Neutrophil (primary cell): Measurements from ENCODE around the gene CHD3.

ENCODE experiments used
- H3K27ac ChIP-seq: fragments of 200-600 bp; sonication (generic); 2 replicates; pipeline ENCODE4 v1.5.1; 2016; ENCODE audit warnings: mild to moderate bottlenecking, moderate library complexity
- H3K27me3 ChIP-seq: fragments of 200-600 bp; sonication (generic); 2 replicates; pipeline ENCODE4 v1.6.0; 2016; ENCODE audit warnings: mild to moderate bottlenecking
- H3K36me3 ChIP-seq: fragments of 200-600 bp; sonication (generic); 2 replicates; pipeline ENCODE4 v1.5.1; 2017
- H3K4me1 ChIP-seq, 2 experiments: fragments of 200-600 bp in 1 of 2; sonication (generic) in 1 of 2; 1 replicate in 1 of 2; 2 replicates in 1 of 2; pipeline versions ENCODE4 v1.5.1 to v1.6.1; 2013 to 2016; ENCODE audit warnings: low read depth in 1 of 2, low read length in 1 of 2, mild to moderate bottlenecking in 1 of 2, moderate library complexity in 1 of 2; ENCODE audit not compliant: control insufficient read depth in 1 of 2, insufficient read depth in 1 of 2
- H3K4me3 ChIP-seq, 2 experiments: fragments of 200-600 bp in 1 of 2; sonication (generic) in 1 of 2; 1 replicate in 1 of 2; 2 replicates in 1 of 2; pipeline ENCODE4 v1.5.1; 2013 to 2016; ENCODE audit warnings: low read depth in 1 of 2, low read length in 1 of 2, mild to moderate bottlenecking in 1 of 2, moderate library complexity in 1 of 2
- H3K9me3 ChIP-seq: fragments of 200-600 bp; sonication (generic); 2 replicates; pipeline ENCODE4 v1.5.1; 2016
- TF ChIP-seq, protein P1 (sequence below): fragments of 200-600 bp; sonication (generic); IDR thresholded peaks from 2 replicates; pipeline ENCODE4 v1.5.1; 2016; ENCODE audit warnings: antibody characterized with exemption

The CHD3 gene

DNA sequence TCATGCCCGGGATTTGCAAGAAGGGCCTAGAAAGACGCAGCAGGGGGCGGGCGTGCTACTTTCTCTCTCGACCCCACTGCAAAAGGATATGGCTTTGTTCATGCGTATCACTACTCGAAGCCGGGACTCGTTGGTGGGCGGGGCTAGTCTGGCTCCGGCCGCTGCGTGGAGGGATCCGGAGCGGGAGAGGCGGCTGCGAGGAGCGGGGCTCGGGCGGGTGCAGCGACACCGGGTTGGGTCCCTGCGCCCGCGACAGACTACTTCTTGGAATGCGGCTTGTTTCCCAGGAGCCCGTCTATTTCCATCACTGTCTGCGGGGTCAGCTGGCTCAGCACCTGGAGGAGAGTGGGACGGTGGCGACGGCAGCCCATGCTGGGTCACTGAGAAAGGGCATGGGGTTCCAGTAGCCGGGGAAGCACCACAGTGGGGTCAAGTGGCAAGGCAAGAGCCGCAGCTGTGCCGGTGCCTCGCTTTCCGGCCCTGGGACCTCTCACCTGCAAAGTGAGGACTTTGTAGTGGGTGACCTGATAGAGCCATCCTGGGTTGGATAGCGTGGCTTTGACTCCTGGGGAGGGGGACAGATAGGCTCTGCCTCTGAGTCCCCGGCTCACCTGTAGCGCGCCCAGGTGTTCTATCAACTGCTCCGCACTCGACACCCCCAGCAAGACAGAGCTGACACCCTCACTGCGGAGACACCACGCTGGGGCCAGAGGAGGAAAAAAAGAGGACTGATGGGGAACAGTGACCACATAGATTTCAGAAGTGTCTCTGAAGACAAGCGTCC lies 34.4 kb downstream of the CHD3 start:
- Histone ChIP-seq H3K27ac (peak overlapping the region; percentile 40), H3K36me3 (peaks cover 25% of the 10 kb centered on the region), H3K4me3 (peak overlapping the region; percentile 57 to 60), H3K9me3 (no peaks in the 10 kb centered on the region), H3K27me3 (no peaks in the 10 kb centered on the region), H3K4me1 (peaks cover 29% of the 10 kb centered on the region in 2 experiments)
- TF ChIP-seq, protein P1, sequence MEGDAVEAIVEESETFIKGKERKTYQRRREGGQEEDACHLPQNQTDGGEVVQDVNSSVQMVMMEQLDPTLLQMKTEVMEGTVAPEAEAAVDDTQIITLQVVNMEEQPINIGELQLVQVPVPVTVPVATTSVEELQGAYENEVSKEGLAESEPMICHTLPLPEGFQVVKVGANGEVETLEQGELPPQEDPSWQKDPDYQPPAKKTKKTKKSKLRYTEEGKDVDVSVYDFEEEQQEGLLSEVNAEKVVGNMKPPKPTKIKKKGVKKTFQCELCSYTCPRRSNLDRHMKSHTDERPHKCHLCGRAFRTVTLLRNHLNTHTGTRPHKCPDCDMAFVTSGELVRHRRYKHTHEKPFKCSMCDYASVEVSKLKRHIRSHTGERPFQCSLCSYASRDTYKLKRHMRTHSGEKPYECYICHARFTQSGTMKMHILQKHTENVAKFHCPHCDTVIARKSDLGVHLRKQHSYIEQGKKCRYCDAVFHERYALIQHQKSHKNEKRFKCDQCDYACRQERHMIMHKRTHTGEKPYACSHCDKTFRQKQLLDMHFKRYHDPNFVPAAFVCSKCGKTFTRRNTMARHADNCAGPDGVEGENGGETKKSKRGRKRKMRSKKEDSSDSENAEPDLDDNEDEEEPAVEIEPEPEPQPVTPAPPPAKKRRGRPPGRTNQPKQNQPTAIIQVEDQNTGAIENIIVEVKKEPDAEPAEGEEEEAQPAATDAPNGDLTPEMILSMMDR, result no peak

DNA sequence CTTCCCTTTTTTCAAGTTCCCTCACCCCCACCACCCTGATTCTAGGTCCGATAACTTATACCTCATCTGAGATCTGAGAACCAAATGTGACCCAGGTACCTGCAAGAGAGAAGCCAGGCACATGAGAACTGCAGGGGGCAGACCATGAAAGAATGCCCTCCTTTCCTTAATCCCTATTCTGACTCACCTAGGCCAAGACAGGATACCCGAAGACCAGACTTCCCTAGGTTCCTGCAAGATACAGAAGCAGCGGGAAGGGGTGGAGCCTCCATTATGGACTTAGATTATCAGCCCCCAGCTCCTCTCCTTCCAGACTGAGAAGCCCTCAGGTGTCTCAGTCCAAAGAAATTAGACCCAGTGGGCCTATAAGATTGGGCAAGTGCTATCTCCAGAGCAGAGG lies 39.0 kb downstream of the CHD3 start:
- no peaks in the 10 kb centered on the region for H3K27me3 ChIP-seq
- H3K4me1 ChIP-seq, result peaks cover 33 to 45% of the 10 kb centered on the region in 2 experiments
- peak overlapping the region; percentile 23 for H3K27ac ChIP-seq
- no peak overlapping the region for H3K4me3 ChIP-seq
- H3K36me3 ChIP-seq, result peaks cover 52% of the 10 kb centered on the region
- H3K9me3 ChIP-seq, result no peaks in the 10 kb centered on the region
- TF ChIP-seq, protein P1, result no peak

DNA sequence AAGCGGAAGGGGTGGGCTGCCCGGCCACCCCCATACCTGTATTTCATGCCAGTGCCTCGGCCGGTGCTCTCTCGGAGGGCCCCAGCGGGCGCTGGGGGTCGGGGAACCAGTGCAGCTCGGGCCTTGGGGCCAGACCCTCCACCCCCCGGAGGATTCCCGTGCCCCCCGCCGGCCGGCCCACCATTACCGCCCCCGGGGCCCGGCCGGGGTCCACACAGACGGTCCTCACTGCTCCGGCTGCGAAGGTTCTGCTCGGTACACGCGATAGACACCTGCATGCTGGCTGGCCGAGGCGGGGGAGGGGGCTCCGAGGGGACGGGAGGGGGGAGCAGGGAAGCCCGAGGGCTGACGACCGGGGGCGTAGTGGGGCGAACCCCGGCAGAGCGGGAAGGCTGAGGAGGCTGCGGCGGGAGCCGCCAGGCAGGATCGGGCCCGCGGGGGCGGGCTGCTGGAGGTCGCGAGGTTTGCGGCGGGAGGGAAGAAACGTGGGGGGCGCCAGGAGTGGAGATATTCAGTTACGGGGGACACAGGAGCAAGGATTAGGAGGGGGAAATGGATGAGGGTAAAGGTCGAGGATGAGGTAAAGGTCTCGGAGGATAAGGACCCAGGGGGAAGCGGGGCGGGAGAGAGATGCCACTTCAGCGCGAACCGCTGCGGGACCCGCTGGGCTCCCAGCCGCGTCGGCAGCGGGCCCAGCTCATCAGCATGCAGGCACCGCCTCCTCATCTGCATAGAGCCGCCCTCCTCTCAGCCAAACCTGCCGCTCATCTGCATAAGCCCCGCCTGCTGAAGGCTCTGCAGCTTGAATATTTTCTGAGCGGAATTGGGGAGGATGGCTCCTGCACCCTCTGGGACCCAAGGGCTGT lies 40.8 kb downstream of the CHD3 start, which contains the start of gene KCNAB3:
Gene KCNAB3, minus strand, starts transcription at position 699 of the 866 bp plus-strand sequence. Its CDS starts 421 bp downstream, at position 278.
- H3K4me1 ChIP-seq, result peaks cover 27 to 38% of the 10 kb centered on the region in 2 experiments

DNA sequence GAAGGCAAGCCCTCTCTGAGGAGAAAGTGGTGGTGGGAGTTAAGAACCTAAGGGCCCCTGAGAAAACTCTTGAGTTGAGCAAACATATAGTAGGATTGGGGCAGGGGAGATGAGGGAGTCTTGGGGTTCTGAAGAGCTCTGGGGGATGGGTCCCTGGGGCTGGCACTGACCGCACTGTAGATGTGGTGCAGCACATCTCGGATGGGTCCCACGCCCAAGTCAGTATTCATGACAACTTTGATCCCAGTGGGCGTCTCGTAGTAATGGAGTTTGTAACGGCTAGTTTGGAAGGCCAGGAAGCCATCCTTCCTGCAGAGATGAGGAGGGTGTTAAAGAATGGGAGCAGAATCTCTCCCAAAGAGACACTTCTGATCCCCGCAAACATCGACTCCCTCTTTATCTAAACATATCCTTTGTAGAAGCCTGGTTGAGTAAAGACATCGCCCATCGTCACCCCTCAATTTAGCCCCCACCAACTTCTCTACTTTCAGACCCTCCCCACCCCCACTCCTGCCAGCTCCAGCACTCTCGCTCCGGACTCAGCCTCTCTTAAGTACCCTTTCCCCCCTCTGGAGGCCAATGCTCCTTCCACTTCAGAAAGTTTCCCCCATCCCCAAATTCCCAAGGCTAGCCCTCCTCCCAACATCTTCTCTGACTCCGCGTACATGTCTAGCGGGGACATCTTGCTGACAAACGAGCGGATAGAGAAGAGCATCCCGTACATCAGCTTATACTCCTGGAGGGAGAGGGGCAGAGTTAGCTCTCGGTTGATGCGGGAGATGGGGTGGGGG lies 42.4 kb downstream of the CHD3 start:
- TF ChIP-seq, protein P1, result no peak
- peak overlapping the region; percentile 90 to 94 for H3K4me3 ChIP-seq
- H3K27ac ChIP-seq, result peak overlapping the region; percentile 94
- peaks cover 48% of the 10 kb centered on the region for H3K36me3 ChIP-seq
- no peaks in the 10 kb centered on the region for H3K9me3 ChIP-seq
- H3K27me3 ChIP-seq, result no peaks in the 10 kb centered on the region
- peaks cover 27 to 38% of the 10 kb centered on the region in 2 experiments for H3K4me1 ChIP-seq

More for the DNA sequence above, 40.8 kb downstream of the CHD3 start, which contains the start of gene KCNAB3:
- Histone ChIP-seq H3K27me3 (no peaks in the 10 kb centered on the region), H3K9me3 (no peaks in the 10 kb centered on the region), H3K36me3 (peaks cover 52% of the 10 kb centered on the region), H3K4me3 (peak within 1 kb of the TSS; percentile 90 to 94), H3K27ac (peak within 1 kb of the TSS; percentile 94)
- TF ChIP-seq, protein P1, result no peak
